Fibroblast of skin of back (primary cell): Measurements from ENCODE around the gene PRKAR1A. TPM values are rescaled to one million over a fixed set of nuclear protein-coding genes. Genes with fewer than 3 reads are reported as not detected.
"Not testable (repeated sequence)": the region's sequence is repeated elsewhere in the genome, so short reads cannot be mapped to it uniquely, and the experiment has no call there.

Experiments
- DNase-seq: peaks from one replicate; pipeline ENCODE4 v3.0.0-alpha.2; 2013
- polyA plus RNA-seq, 2 experiments: library from polyadenylated mRNA; unstranded; fragments of 120-200 nt; gene quantifications; one replicate each; pipeline ENCODE4 v1.2.1, GENCODE V29; 2013; ENCODE audit not compliant: insufficient read length in 2 of 2

The PRKAR1A gene
- polyA plus RNA-seq (2013, experiment 1 of 2; ENCODE audit: insufficient read length), result 150 TPM
- 151 TPM for polyA plus RNA-seq (2013, experiment 2 of 2; ENCODE audit: insufficient read length)

GRCh38 chr17:68512247-68512959 lies at the start of gene PRKAR1A:
TSS of gene PRKAR1A (plus strand) at chr17:68512430. CDS start at chr17:68515400, 2,970 bp downstream.
- DNase-seq, result peak; percentile 92

DNA sequence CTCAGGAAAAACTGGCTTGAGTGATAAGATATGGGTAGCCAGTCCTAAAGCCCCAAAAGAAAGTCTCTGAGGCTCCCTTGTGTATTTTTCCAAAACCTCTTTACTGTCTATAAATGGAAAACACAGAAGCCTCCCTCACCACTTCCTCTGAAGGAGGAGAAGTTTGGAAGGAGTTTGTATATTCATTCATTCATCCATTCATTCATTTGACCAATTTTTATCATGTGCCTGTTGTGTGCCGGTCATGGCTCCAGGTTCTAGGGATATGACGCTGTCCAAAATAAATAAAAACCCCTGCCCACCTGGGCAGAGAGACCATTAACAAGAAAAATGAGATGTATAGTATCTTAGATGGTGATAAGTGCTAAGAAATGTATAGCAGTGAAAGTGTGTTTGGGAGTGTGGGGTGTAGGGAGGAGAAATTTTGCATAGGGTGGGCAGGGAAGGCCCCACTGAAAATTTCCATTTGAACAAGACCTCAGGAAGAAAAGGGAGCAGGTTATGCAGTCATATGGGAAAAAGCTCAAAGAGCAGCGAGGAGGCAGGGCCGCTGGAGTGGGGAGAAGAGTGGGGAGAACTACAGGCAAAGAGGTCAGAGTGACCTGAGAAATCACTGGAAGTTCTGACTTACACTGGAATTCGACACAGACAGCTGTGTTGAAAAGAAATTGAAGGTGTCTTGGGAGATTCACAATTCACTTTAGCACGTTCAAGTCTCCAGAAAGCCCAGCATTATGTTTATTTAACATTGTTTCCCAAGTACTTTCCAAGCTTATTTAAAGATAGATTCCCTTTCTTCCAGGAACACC lies 48.8 kb upstream of the PRKAR1A start:
- no peak for DNase-seq

- DNase-seq, result peak; percentile 46
Measured at GRCh38 chr17:68468334-68468733, 43.9 kb upstream of the PRKAR1A start.

GRCh38 chr17:68468788-68469187 lies 43.4 kb upstream of the PRKAR1A start:
- peak; percentile 79 for DNase-seq

GRCh38 chr17:68470961-68471360 lies 41.3 kb upstream of the PRKAR1A start:
- DNase-seq, result no peak

- no peak for DNase-seq
Measured at GRCh38 chr17:68480885-68481284, 31.3 kb upstream of the PRKAR1A start.

DNA sequence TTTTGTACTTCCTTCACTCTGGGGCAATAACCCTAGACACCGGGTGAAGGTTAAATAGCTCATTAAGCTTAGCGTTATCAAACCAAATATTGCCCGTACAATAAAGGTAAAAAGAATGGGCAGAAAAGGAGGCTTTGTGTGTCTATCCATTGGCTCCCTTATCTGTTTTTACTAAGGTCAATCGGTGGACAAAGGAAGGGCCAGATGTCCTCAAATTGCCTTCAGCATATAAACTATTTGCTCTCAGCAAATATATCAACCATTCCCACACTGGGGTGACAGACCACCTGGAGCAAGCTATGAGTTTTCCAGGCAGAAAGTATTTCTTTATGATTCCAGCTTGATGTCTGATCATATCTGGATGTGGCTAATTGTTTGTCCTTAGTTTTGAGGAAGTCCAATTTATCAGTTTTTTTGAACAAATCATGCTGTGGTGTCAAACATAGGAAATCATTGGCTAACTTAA lies 29.6 kb upstream of the PRKAR1A start:
- no peak for DNase-seq

DNA sequence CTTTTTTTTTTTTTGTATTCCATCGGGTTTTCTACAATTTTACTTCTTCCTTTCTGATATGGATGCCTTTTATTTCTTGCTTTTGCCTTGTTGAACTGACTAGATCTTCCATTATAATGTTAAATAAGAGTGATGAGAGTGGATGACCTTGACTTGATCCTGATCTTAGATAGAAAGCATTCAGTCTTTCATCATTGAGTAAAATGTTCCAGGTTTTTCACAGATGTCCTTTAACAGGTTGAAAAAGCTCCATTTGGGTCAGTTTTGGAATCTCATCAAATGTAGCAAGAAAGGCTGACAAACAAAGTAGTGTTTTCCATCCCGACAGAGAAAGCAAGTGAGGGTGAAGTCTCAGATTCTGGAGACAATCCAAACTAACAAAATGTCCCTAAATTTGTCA lies 27.8 kb upstream of the PRKAR1A start:
- DNase-seq, result no peak

DNA sequence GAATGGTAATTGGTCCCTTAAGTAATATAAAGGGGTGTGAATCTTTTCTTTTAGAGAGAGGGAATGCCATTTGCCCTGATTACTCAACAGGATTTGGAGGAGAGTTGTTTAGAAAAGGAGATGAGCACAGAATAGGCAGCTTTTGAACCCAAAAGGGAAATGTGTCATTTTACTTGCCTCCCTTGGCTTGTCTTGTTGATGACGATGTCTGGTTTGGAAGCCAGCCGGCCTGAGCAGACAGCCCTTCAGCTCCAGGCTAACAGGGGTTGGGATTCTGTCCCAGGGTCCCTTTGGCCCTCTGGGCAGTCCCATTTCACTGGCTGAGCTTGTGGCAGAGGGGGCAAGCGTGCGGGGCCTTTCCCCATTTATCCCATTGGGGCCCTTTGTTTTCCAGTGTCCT lies 22.3 kb upstream of the PRKAR1A start:
- no peak for DNase-seq

DNA sequence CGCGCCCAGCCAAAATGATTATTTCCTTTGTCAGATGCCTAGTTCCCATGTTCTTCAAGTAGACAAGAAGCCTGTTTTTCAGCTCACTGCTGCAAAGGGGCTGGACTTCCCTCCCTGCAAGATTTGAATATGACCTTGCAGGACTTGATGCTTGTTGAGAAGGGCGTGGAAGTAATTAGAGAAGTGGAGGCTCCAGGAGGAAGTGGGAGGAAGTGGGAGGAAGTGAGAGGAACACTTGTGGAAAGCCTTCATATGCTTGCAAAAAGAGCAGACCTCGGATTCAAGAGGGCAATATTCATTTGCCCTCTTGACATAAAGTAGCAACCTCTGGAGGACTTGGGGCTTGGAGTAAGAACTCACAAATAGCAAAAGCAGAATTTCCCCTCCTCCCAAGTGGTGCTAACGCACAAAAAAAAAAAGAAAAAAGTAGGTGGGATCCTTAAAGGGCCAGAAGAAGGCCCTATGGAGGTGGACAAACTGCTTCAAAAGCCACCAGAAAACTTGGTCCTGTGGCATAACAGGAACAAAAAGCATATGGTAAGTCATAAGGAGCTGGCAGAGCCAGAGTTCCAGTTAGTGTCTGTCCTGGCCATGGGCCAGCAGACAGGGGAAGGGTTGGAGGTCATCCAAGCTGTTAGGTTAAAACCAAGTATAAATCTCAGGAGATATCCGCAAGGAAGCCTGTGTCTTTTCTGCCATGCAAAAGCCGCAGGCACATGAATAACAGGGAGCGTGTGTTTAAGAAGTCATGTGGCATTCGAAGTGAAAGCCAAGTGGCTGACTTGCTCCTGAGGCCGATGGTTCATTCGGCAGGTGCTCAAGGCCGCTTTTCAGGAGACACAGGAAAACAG lies 20.6 kb upstream of the PRKAR1A start:
- DNase-seq, result no peak

DNA sequence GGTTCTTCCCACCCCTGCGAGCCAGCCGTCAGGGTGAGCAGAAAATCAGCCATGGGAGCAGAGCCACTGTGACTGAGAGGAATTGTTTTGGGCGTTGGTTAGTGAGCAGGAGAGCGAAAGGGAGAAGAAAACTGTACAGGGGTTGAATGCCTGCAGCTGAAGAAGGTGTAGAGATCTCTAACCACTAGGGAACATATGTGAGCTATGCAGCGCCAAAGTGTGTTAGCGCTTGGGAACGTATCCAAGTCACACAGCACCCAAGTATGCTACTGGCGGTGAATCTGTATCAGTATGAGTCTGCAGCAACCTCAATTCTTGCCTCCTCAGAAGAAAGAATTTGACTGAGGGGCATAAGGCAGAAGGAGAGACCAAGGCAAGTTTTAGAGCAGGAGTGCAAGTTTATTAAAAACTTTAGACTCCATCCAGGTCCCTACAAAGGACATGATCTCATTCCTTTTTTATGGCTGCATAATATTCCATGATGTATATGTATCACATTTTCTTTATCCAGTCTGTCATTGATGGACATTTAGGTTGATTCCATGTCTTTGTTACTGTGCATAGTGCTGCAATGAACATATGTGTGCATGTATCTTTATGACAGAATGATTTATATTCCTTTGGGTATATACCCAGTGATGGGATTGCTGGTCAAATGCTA lies 19.7 kb upstream of the PRKAR1A start:
- not testable (repeated sequence) for DNase-seq

GRCh38 chr17:68495081-68495480 lies 17.1 kb upstream of the PRKAR1A start:
- DNase-seq, result no peak

DNA sequence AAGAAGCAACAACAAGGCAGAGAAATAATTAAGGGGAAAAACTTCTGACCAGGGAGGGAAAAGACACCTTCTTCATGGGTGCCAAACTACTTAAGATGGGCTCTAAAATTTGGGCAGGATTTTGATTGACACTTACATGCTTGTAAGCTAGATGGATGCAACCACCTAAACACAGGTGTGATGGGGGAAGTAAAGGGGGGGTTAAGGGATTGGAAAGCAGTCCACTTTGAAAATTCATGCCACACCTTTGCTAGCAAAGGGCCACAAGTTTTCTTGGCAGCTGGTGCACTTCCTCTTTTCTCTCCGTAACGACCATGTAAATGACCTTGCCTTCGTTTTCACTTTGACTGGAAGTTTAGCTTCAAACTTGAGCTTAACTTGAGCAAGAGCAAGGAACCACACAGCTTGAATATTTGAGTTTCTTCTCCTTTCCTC lies 14.3 kb upstream of the PRKAR1A start:
- no peak for DNase-seq

- no peak for DNase-seq
Measured at GRCh38 chr17:68498479-68499326, 13.5 kb upstream of the PRKAR1A start.

DNA sequence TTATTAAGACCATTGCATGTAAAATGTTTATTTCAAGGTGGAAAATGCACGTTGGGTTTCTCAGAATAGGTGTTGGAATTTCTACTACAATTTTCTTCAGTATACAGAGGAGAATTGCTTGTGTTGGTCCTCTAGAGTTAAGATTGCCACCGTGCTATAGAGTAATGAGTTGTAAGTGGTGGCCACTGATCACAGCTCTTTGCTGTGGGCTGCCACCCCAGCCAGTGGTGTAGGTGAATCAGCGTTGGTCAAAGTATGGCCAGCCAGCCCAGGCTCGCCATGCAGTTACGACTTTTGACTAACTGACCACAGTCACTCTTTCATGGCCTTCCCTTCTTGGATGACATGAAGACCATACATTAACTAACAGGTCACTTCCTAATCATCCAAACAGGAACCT lies 12.6 kb upstream of the PRKAR1A start:
- no peak for DNase-seq

- DNase-seq, result no peak
Measured at GRCh38 chr17:68501074-68501473, 11.2 kb upstream of the PRKAR1A start.

GRCh38 chr17:68505951-68506350 lies 6.3 kb upstream of the PRKAR1A start:
- DNase-seq, result no peak

- no peak for DNase-seq
Measured at GRCh38 chr17:68507576-68507975, 4.7 kb upstream of the PRKAR1A start.

DNA sequence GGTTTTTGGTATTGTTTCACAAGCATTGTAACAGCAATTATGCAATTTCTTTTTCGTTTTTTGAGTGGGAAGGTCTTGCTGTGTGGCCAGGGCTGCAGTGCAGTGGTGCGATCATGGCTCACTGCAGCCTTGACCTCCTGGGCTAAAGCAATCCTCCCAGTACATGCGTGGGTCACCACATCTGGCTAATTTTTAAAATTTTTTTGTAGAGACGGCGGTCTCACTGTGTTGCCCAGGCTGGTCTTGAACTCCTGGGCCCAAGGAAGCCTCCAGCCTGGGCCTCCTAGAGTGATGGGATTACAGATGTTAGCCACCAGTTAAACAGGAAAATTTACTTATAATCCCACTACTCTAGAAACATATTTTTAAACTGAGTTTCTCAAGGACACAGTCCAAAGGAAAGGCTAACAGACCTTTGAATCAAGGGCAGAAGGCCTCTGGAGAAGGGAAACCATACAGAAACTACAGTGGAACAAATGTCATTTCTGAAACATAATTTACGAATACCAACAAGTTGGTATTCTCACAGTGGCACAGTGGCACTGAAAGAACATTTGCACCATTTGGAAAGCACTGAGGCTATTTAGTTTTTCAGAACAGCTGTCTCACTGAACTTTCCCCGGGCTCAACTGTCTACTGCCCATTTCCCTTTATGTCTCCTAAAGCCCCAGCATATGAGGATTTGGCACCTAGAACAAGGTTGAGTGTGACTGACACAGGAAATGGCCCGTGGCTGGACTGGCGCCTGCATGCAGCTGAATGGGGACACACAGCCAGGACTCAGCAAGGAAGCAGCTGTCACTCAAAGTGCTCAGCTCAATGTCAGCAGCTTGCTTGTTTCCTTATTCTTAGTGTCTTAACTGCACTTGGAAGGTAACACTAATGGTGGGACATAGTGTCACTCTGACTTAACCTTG lies 2.8 kb upstream of the PRKAR1A start:
- no peak for DNase-seq

GRCh38 chr17:68511254-68511670 lies 968 bp upstream of the PRKAR1A start:
- no peak for DNase-seq
